Caki2 (cell line): ENCODE results near the gene PSMA5. TPM values are rescaled to one million over a fixed set of nuclear protein-coding genes. Genes with fewer than 3 reads are reported as not detected.

Experiments
- DNase-seq: peaks from one replicate; pipeline ENCODE4 v3.0.0-alpha.2; 2015; ENCODE audit warnings: low read depth
- in situ Hi-C: cut with HindIII; loops from 2 replicates; pipeline ENCODE4 v1.10.0; 2016; ENCODE audit warnings: low sequenced_read_pairs, low pct_unique_long_range_greater_than_20kb, mixed read lengths
- total RNA-seq: library from RNA; depleted of rRNA; stranded (reverse); fragments of >200 nt; shearing (Covaris generic); gene quantifications from 2 replicates; pipeline ENCODE4 v1.2.3, GENCODE V29; 2014; ENCODE audit warnings: low replicate concordance; rRNA removed

Gene PSMA5
- total RNA-seq, 1 experiment from 2014 or later, result 108 TPM

GRCh38 chr1:109350655-109351054 lies 75.6 kb downstream of the PSMA5 start:
- in situ Hi-C loops, result no loop called here
- no peak for DNase-seq

GRCh38 chr1:109350182-109350581 lies 76.1 kb downstream of the PSMA5 start:
- in situ Hi-C loops, result no loop called here

More at GRCh38 chr1:109350182-109350581, 76.1 kb downstream of the PSMA5 start:
- no peak for DNase-seq

Other genes starting within 250 kb of the PSMA5 start
- gene SARS1, start 212.5 kb downstream of the PSMA5 start, total RNA-seq, result 133 and 154 TPM in 2 replicates
- 4.6 and 4.8 TPM in 2 replicates for gene CELSR2, start 176.9 kb downstream of the PSMA5 start, total RNA-seq
- gene PSRC1, start 143.3 kb downstream of the PSMA5 start, total RNA-seq, result 21.8 and 27.6 TPM in 2 replicates
- gene MYBPHL, start 119.4 kb downstream of the PSMA5 start, total RNA-seq, result not detected in 2 replicates
- gene SORT1, start 28.5 kb downstream of the PSMA5 start, total RNA-seq, result 9.5 and 11.0 TPM in 2 replicates
- not detected in 2 replicates for gene SYPL2, start 40.1 kb upstream of the PSMA5 start, total RNA-seq
- 1.5 and 2.8 TPM in 2 replicates for gene ATXN7L2, start 57.5 kb upstream of the PSMA5 start, total RNA-seq
- 0.32 and 1.9 TPM in 2 replicates for gene CYB561D1, start 67.6 kb upstream of the PSMA5 start, total RNA-seq
- gene AMIGO1, start 83.3 kb upstream of the PSMA5 start, total RNA-seq, result 0.51 and 3.4 TPM in 2 replicates
- not detected in 2 replicates for gene GPR61, start 113.4 kb upstream of the PSMA5 start, total RNA-seq
- 5.0 and 6.7 TPM in 2 replicates for gene GNAI3, start 122.2 kb upstream of the PSMA5 start, total RNA-seq
- gene GNAT2, start 193.2 kb upstream of the PSMA5 start, total RNA-seq, result not detected in 2 replicates
- gene AMPD2, start 193.4 kb upstream of the PSMA5 start, total RNA-seq, result 131 and 135 TPM in 2 replicates
- gene GSTM4, start 229.7 kb upstream of the PSMA5 start, total RNA-seq, result 13.6 and 21.7 TPM in 2 replicates
- 0.61 TPM in 1 of 2 replicates, not detected in the other for gene GSTM2, start 241.6 kb upstream of the PSMA5 start, total RNA-seq